Stimulated activated CD4-positive, alpha-beta T cell treated with anti-CD3 and anti-CD28 coated beads, Interleukin-1b, Interleukin-23, amount 100 ng/mL, for 4 hours (primary cell): ENCODE measurements around the gene GAL3ST3.
"Not testable (repeated sequence)": the region's sequence is repeated elsewhere in the genome, so short reads cannot be mapped to it uniquely, and the experiment has no call there.

Experiments used
- DNase-seq, 2 donors: peaks; one replicate each; pipeline ENCODE4 v3.0.0-alpha.2; 2020; ENCODE audit warnings: low read depth in 2 of 2

The GAL3ST3 gene

DNA sequence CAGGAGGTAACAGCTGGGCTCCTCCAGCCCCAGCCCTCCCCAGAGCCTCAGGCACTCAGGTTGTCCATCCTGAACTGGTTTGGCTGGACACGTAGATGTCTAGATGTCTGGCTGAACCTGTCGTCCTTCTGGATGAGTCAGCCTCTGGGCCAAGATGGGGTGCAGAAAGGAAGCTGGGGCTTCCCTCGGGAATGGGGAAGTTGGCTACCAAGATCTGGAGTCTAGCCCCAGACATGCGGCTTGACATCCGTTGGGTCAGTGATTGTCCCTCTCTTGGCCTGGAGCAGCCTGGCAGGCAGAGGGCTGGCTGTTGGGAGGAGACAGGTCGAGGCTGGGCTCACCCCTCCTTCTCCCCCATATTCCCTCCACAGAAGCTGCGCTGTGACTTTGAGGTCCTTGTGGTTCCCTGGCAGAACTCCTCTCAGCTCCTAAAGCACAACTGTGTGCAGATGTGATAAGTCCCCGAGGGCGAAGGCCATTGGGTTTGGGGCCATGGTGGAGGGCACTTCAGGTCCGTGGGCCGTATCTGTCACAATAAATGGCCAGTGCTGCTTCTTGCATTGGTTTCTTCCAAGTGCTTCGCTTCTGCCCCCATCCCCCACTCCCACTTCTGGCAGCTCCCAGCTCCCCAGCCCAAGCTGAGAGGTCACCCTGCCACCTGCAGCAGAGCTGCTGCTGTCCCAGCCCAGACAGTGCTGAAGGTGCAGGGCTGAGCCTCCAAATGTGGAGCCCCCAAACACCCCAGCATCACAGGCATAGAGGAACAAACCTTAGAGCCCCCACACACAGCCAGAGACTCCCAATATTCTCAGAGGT is 35.8 kb downstream of the GAL3ST3 start:
- no peak for DNase-seq

DNA sequence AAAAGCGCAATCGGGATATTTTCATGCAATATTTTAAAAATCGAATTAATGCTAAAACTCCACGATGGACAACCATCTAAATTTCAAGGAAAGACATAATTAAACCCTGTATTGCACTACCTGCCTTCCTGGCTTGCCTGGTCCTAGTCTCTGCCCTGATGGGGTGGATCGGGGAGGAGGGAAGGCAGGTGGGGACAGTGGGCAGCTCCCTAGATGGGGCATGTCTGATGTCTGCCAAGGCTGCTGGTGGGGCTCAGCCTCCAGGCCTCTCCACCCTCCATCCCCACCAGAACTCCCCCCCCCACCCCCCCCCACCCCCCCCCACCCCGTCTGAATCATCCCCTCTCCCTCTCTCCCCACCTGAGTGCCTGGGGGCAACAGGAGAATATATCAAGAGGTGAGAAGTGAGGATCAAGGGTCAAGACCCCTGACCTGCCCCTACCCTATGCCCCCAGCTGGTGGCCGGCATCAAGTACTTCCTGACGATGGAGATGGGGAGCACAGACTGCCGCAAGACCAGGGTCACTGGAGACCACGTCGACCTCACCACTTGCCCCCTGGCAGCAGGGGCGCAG is 36.5 kb downstream of the GAL3ST3 start:
- DNase-seq: no peak

DNA sequence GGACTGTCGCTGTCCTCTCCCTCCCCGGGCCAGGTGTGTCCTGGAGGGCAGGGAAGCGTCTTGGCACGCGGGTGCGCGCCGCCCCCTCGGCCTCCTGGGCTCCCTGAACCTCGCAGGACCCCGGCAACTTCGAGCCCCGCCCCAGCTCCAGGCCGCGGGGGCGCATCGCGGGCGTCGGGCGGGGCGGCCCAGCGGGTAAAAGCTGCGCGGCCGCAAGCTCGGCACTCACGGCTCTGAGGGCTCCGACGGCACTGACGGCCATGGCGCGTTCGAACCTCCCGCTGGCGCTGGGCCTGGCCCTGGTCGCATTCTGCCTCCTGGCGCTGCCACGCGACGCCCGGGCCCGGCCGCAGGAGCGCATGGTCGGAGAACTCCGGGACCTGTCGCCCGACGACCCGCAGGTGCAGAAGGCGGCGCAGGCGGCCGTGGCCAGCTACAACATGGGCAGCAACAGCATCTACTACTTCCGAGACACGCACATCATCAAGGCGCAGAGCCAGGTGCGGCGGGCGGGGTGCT is 37.1 kb downstream of the GAL3ST3 start, which contains the start of gene CST6:
CST6 (plus strand) TSS at position 224 of the 519 bp plus-strand sequence; CDS start at position 261, 37 bp downstream.
- DNase-seq: no peak

DNA sequence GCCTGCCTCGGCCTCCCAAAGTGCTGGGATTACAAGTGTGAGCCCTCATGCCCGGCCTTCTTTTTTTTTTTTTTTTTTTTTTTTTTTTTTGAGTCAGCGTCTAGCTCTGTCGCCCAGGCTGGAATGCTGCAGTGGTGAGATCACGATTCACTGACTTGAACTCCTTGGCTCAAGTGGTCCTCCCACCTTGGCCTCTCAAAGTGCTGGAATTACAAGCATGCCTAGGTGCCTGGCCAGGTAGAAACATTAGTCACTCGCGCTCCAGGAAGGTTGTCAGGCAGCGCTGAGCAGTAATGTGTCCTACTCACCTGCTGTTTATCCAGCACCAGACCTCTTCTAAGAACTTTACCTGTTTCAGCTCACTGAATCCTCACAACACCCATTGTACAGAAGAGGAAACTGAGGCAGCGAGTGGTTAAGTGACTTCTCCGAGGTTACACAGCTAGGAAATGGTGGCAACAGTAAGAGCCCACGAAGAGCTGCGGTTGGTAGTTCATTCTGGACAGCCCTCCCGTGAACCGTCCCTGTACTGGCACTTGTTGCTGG is 37.6 kb downstream of the GAL3ST3 start:
- DNase-seq: no peak

DNA sequence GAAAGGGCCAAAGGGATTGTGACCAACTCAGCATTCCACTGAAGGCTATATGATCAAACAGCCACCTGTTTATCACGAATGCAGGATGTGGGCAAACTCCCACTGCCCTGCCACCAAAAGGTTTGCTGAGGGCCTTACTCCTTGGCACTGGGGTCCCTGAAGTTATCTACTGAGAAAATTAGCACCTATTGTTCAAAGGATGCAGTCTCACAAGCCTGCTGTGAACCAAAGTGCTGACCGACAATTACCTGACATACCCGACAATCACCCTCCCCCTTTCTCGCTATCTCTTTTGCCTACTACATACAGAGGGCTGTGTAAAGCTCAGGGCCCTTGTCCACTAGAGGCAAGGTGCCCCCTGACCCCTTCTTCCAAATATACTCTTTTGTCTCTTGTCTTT is 38.9 kb downstream of the GAL3ST3 start:
- not testable (repeated sequence) for DNase-seq

DNA sequence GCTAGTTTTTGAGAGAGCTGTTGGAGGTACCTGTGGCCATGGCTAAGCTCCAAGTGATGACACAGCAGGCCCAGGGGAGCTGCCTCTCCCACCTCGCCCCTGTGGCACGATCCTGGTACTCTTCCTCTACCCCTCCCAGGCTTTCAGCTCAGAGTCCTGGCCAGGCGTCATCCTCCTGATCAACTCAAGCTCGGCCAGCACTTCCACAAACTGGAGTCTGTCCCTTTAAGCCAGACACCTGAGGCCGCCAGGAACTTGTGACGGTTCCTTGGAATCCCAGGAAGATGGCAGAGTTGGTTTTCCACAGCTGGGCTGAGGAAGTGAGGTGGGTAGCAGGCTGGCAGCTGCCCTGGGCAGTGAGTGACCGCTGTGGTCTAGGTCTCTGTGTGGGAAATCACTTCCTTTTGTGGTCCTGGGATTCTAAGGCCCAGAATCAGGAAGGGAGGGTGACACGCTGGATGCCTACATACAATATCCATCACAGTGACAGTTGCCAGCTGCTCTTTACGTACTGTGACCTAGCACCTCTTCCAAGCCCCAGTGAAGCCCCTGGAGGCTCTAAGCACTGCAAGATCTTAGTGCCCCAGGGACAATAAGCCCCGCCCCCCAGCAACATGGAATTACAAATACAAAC is 40.4 kb downstream of the GAL3ST3 start:
- no peak for DNase-seq

DNA sequence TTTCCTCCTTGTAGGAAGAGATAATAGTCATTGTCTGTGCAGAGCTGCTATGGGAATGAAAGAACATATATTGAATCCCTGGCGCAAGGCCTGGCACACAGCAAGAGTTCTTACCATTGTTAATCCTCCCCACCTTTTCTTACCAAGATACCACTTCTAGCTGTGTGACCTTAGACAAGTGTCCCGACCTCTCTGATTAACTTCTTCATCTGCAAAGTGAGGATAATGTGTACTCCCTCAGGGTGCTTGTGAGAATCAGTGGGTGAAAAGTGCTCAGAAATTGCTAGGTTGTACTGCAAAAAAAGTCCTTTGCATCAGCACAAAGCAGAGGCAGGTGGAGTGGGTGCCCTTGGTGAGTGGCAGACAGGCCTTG is 40.9 kb downstream of the GAL3ST3 start:
- DNase-seq: no peak

DNA sequence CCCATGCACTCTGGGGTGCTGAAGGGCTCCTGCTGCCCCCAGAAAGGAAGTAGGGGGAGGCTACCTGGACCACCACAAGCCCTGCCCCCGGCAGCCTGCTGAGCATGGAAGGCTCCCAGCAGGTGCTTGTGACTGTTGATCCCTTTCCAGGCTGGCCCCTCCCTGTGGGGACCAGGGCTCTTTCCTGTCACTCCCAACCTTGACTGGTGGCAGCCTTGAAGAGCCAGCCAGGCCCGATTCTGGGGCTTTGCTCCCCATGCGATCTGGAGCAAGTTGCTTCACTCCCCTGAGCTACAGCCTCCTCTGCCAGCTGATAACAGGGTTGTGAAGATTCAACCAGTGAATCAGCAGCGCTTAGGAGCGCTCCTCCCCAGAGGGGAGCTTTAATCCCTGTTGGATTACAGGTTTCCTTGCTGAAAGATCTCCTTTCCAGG is 41.7 kb downstream of the GAL3ST3 start:
- no peak for DNase-seq

DNA sequence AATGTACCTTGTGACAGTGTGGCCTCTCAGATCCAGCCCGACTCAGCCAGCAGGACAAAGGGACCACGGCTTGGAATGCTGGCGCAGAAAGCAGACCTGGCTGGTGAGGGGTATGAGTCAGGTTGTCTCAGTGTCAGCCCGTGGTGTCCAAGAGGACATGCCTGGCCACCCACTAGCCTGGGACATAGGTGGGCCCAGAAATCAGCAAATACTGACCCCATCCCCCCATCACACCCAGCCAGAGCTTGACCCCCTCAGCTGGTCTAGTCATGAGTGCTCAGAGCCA is 42.1 kb downstream of the GAL3ST3 start:
- no peak for DNase-seq

DNA sequence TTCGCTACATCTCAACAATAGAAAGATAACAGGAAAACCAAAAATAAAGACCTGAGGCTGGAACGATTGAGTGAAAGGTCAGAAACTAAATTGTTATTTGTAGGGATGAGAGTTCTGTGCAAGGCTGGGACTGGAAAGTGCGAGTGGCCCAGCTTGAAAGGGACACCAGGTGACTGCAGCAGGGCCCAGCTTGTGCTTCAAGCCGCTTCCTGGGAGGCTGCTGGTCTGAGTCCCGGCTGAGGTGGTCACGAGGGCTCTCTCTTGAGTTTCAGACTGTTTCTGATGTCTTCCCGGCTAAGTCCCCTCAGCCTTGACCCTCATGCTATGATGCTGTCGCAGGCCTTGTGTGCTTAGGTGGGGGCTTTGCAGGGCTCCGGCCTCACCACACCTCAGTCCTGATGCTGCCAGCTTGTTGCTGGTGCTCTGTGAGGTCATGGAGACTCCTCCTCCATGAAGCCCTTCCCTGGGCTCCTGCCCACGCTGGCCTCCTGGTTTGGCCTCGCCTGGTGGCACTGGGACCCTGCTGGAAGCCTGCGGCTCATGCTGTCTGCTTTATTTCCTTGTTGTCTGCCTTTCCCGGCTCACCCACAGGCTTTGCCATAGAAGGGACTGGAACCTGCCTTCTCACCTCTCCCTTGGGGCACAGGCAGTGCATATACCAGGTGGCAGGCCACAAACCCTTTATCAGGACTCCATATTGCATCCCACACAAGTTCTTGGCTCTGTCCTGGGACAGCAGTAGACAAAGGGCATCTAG is 42.6 kb downstream of the GAL3ST3 start:
- DNase-seq: no peak

DNA sequence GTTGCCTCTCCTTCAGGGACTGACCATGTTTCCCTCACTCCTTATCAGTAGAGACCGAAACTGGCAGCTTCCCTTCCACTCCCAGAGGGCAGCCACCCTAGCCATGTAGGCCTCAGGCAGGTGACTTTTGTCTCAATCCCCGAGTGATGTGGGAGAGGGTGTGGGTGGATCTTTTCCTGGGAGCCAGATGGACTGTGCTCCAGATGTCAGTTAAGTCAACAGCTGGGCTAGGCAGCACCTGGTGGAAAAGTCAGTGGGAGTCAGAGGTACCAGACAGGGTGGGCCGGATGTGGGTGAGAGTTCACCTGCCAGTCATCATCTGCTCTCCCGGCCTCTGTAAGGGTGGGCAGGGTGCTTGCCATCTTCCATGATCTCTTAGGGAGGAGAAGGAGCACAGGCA is 44.8 kb downstream of the GAL3ST3 start:
- no peak for DNase-seq

DNA sequence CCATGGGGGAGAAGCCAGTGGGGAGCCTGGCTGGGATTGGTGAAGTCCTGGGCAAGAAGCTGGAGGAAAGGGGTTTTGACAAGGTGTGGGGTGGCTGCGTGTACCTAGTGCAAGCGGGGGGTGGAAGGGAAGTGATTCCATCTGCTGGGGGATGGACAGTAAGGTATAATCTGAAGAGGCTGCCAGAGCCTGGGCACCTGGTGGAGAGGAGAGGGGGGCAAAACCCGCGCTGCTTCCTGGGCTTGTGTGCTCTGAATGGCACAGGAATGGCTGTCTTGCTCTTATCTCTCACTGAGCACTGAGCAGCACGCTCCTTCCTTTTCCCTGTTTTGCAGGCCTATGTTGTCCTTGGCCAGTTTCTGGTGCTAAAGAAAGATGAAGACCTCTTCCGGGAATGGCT is 45.7 kb downstream of the GAL3ST3 start:
- no peak for DNase-seq

DNA sequence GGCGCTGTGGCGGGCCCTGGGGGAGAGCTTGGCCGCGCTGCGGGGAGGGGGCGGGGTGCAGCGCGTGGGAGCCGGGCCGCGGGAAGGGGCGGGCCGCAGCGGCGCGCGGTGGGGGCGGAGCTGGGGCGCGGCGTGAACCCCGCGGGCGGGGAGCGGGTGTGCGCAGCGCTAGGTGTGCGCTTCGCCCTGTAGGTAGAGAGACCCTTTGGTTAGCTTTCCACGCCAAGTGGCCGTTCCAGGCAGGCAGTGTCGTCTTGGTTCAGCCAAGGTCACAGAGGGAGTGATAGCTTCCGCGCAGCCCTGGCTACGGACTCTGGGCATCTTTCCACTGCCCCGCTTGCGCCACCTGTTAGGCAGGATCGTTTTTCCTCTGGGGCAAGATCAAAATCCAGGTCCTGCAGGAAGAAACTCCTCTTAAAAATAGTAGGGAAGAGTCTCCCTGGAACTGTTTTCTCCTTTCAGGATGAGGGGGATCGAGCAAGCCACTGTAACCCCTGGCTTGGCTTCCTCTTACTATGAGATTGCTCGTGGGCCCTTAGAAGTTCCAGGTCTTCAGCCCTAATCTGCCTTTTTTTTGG is 46.2 kb downstream of the GAL3ST3 start:
- DNase-seq: peak; percentile 66

DNA sequence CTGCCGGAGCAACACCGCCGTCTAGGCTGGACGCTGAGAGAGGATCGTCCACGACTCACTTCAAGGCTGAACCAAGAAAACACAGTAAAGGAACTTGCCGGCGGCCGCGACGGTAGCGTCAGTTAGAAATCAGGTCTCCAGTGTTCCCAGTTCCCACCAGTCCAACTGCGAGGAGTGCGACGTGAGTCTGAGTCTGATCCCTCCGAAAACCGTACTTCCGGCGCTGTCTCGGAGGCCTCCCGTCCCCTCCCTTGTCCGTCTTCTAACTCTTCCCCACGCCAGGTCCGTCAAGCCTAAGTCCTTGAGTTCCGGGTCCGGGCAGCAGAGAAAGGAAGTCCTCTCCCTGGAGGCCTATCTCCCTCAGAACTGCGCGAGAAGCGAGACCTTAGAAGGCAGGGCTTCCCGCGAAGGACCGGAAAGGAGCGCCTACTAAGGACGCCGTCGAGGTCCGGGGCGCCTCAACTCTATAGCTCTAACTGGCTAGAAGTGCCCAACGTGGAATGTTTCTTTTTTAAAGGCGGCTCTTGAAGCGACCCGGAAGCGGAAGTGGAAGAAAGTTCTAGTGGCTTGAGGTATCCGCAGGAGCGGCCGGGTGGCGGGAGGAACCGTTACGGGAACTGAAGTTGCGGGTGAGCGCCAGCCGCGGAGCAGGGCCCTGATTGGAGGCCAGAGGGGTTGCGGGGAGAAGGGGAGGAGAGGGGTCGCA is 46.9 kb downstream of the GAL3ST3 start, which contains the start of the genes BANF1 and EIF1AD:
BANF1 (plus strand) TSS at position 562 of the 706 bp plus-strand sequence. CDS start 748 bp downstream, outside the sequence.
EIF1AD (minus strand) TSS at position 216 of the 706 bp plus-strand sequence. CDS start 1,768 bp downstream, outside the sequence.
- peak; percentile 75 to 83 for DNase-seq

DNA sequence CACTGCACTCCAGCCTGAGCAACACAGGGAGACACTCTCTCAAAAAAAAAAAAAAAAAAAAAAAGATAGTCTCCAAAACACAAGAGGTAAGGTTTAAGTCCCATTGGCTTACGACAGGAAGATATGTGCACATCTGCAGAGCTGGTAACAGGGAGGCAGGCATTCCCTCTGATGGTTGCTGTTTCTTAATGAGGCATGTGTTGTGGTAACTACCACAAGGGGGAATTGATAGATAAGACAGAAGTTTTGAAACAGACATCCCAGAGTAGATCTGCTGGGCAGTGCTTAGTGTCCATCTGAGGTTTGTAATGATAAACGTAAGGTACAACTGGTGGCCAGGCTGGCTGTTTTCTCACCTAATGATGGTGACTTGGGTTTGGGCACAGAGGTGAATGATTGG is 51.7 kb downstream of the GAL3ST3 start:
- DNase-seq: no peak

DNA sequence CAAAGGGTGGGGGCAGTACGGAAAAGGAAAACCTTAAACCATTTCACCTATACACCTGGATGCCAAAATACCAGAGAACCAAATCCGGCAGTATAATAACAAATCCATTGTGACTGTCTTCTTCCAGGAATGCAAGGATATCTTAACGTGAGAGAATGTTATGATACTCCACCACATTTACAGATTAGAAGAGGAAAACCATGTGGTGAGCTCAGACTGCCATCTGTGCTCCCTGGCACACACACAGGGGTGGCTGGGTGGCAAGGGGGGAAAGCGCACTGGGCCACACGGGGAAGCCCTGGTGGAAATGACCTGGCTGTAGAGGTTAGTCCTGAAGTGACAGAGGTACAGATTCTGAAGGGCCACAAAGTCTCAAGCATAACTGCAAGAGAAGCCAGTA is 56.9 kb downstream of the GAL3ST3 start:
- no peak for DNase-seq
